GM12878 (cell line): Measurements from ENCODE around the gene KLC3. TPM values are rescaled to one million over a fixed set of nuclear protein-coding genes. Genes with fewer than 3 reads are reported as not detected.

ENCODE experiments used
- ATAC-seq: fragments of 200-7000 bp; cut with Tn5 transposase; 3 replicates; pipeline ENCODE4 v1.9.1; 2020; ENCODE audit warnings: mild to moderate bottlenecking, moderate library complexity
- BruUV-seq: library from RNA; stranded (reverse); fragments of 400-500 nt; replicated peaks from 2 replicates; lab custom pipeline; 2021; lab: Mats Ljungman, UMichigan
- CTCF ChIA-PET: fragments of 300-600 bp; sonication (Branson Sonifier 250); formaldehyde crosslinking; extraction: SDS; loops from one replicate; lab custom pipeline; 2021; ENCODE audit warnings: inconsistent platforms; lab: Yijun Ruan, JAX
- POLR2A ChIA-PET: fragments of 350-600 bp; formaldehyde crosslinking; extraction: SDS; loops from one replicate; lab custom pipeline; 2021; ENCODE audit warnings: inconsistent platforms; lab: Charles Lee
- RAD21 ChIA-PET: fragments of 300-600 bp; sonication (Branson Sonifier 250); formaldehyde crosslinking; loops from one replicate; lab custom pipeline; 2023; ENCODE audit warnings: antibody characterized with exemption; ENCODE audit not compliant: unreplicated experiment; lab: Charles Lee
- SMC1A ChIA-PET: fragments of 300-600 bp; sonication (Branson Sonifier 250); formaldehyde crosslinking; loops from one replicate; lab custom pipeline; 2023; ENCODE audit not compliant: unreplicated experiment, uncharacterized antibody; lab: Charles Lee
- DNase-seq: peaks from one replicate; pipeline ENCODE4 v3.0.0-alpha.2; 2011; ENCODE audit warnings: low read depth, low spot score
- FAIRE-seq: peaks from 3 replicates; lab custom pipeline; 2011; peaks lifted over from hg19 to GRCh38; lab: Jason Lieb, UNC
- H2AFZ ChIP-seq: 2 replicates; pipeline ENCODE4 v1.6.0; 2011; ENCODE audit warnings: low read depth, low read length, control low read depth; ENCODE audit not compliant: control insufficient read depth
- H3K27ac ChIP-seq: 2 replicates; pipeline ENCODE4 v1.5.1; 2011; ENCODE audit warnings: control low read depth; ENCODE audit not compliant: control insufficient read depth, insufficient read depth
- H3K27me3 ChIP-seq, 2 experiments: replicated peaks in 1 of 2; 2 replicates each; pipeline versions ENCODE4 v1.6.0 to v1.6.1; 2011; ENCODE audit warnings: low read length in 1 of 2; ENCODE audit not compliant: control insufficient read depth in 2 of 2, insufficient read depth in 2 of 2
- H3K36me3 ChIP-seq, 2 experiments: 2 replicates each; pipeline ENCODE4 v1.5.1; 2011; ENCODE audit warnings: low read length in 1 of 2; ENCODE audit not compliant: control insufficient read depth in 2 of 2, insufficient read depth in 2 of 2
- H3K4me1 ChIP-seq: 2 replicates; pipeline ENCODE4 v1.6.1; 2011; ENCODE audit warnings: mild to moderate bottlenecking, low read length, moderate library complexity, mixed read lengths; ENCODE audit not compliant: control insufficient read depth, insufficient read depth
- H3K4me2 ChIP-seq: 2 replicates; pipeline ENCODE4 v1.6.0; 2011; ENCODE audit warnings: control low read depth; ENCODE audit not compliant: control insufficient read depth, insufficient read depth
- H3K4me3 ChIP-seq: fragments of 200-600 bp; sonication (generic); 2 replicates; pipeline ENCODE4 v1.5.1; 2016
- H3K79me2 ChIP-seq: 2 replicates; pipeline ENCODE4 v1.6.0; 2011; ENCODE audit warnings: low read length; ENCODE audit not compliant: control insufficient read depth, insufficient read depth
- H3K9ac ChIP-seq: 2 replicates; pipeline ENCODE4 v1.8.0; 2011; ENCODE audit warnings: low read length, control low read depth, mixed read lengths; ENCODE audit not compliant: control insufficient read depth, insufficient read depth
- H3K9me3 ChIP-seq: replicated peaks from 3 replicates; pipeline ENCODE4 v1.5.1; 2011; ENCODE audit warnings: mild to moderate bottlenecking, low read length; ENCODE audit not compliant: control insufficient read depth, insufficient read depth
- H4K20me1 ChIP-seq: 2 replicates; pipeline ENCODE4 v1.6.0; 2011; ENCODE audit not compliant: control insufficient read depth, insufficient read depth
- ASH2L ChIP-seq: fragments of 300-600, 200-600 bp; sonication (generic); IDR thresholded peaks from 2 replicates; pipeline ENCODE4 v1.6.1; 2017; ENCODE audit warnings: low read depth, mild to moderate bottlenecking, borderline replicate concordance
- ESRRA ChIP-seq: IDR thresholded peaks from 2 replicates; pipeline ENCODE4 v1.6.1; 2012; ENCODE audit warnings: mild to moderate bottlenecking, low read length, improper control_type of control experiment
- NBN ChIP-seq: fragments of 450-650 bp; IDR thresholded peaks from 2 replicates; pipeline ENCODE4 v1.6.1; 2016
- NFYA ChIP-seq: IDR thresholded peaks from 2 replicates; pipeline ENCODE4 v1.6.1; 2011; ENCODE audit warnings: low read depth, mild to moderate bottlenecking, low read length, improper control_type of control experiment, borderline replicate concordance
- NRF1 ChIP-seq: conservative IDR thresholded peaks from 2 replicates; pipeline ENCODE4 v1.6.1; 2011; ENCODE audit warnings: mild to moderate bottlenecking, low read depth, low read length, improper control_type of control experiment
- POLR2AphosphoS5 ChIP-seq: IDR thresholded peaks from 2 replicates; pipeline ENCODE4 v1.6.1; 2011; ENCODE audit warnings: mild to moderate bottlenecking, low read length, inconsistent platforms
- WGBS: methylation state at CpG from one replicate; pipeline ENCODE4 v1.1.6; 2016; ENCODE audit warnings: low lambda C conversion rate; ENCODE audit not compliant: insufficient replicate concordance, insufficient coverage; ENCODE audit errors: missing lambda C conversion rate; 5-methylcytosine and 5-hydroxymethylcytosine counted together
- in situ Hi-C: fragments of 300-500 bp; cut with MboI; formaldehyde crosslinking; loops from 9 replicates; pipeline ENCODE4 v1.14.3; 2018; ENCODE audit warnings: mixed read lengths
- intact Hi-C: fragments of 100-400 bp; cut with micrococcal nuclease; formaldehyde crosslinking; loops from one replicate; pipeline ENCODE4 v1.14.2; 2022; ENCODE audit not compliant: unreplicated experiment
- polyA plus RNA-seq, 11 experiments: library from polyadenylated mRNA; depleted of rRNA in 4 of 11; unstranded in 6 of 11; stranded (reverse) in 5 of 11; fragments of >200 nt; fragmentation: Nextera tagmentation in 4 of 11; fragmentation: Illumina TruSeq in 1 of 11; extraction: Ambion mirVana in 4 of 11; extraction: Trizol in 1 of 11; gene quantifications; 1 replicate in 1 of 11; 2 replicates in 10 of 11; pipeline versions ENCODE4 v1.2.1 to v1.2.3, GENCODE V29; 2011 to 2016; ENCODE audit warnings: inconsistent platforms in 2 of 11, missing spikeins in 2 of 11, low read depth in 1 of 11
- total RNA-seq, 4 experiments: library from RNA; depleted of rRNA in 3 of 4; stranded (reverse); fragments of >200 nt in 3 of 4; fragmentation: Illumina TruSeq in 1 of 4; extraction: Trizol in 1 of 4; gene quantifications; 2 replicates each; pipeline versions ENCODE4 v1.2.1 to v1.2.3, GENCODE V29; 2013 to 2021
- TF ChIP-seq, protein P1 (sequence below): fragments of 450-650 bp; IDR thresholded peaks from 2 replicates; pipeline ENCODE4 v1.6.1; 2017; ENCODE audit warnings: mild to moderate bottlenecking, low read depth, inconsistent platforms; ENCODE audit not compliant: poor library complexity, severe bottlenecking
- TF ChIP-seq, protein P2 (sequence below): IDR thresholded peaks from 2 replicates; pipeline ENCODE4 v1.6.1; 2011; ENCODE audit warnings: low read depth, low read length, improper control_type of control experiment, borderline replicate concordance
- TF ChIP-seq, protein P3 (sequence below): fragments of 450-650 bp; formaldehyde crosslinking; IDR thresholded peaks from 2 replicates; pipeline ENCODE4 v1.4.0; 2020; ENCODE audit warnings: mild to moderate bottlenecking, moderate library complexity
- TF ChIP-seq, protein P4 (sequence below): IDR thresholded peaks from 2 replicates; pipeline ENCODE4 v1.6.1; 2012; ENCODE audit warnings: low read depth, low read length, improper control_type of control experiment
- TF ChIP-seq, protein P5 (sequence below): IDR thresholded peaks from 2 replicates; pipeline ENCODE4 v1.6.1; 2012; ENCODE audit warnings: low read depth, low read length, improper control_type of control experiment

The KLC3 gene
- total and polyA plus RNA-seq, 10 of the 15 experiments (the other 5 are each of a cell fraction or from before 2014, with no cell fraction given): 0.03 to 0.38 (median 0.28) TPM; not detected in 5

DNA sequence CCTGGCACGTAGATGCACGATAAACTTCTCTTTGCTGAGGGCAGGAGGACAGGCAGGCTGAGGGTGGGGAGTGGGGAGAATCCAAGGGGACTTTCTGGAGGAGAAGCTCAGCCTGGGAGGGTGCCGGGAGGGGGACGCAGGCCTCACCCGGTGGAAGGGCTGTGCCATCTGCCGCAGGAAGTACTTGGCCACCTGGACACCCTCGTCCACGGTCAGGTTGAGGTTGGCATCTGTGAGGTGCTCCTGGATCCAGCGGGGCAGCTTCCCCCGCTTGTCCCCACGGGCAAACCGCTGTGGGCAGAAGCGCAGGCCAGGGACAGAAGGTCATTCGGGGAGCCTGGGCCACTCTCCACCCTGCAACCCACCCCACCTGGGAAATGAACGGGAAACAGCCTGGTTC is 11.5 kb downstream of the KLC3 start (continued):
- TF ChIP-seq, protein P1, sequence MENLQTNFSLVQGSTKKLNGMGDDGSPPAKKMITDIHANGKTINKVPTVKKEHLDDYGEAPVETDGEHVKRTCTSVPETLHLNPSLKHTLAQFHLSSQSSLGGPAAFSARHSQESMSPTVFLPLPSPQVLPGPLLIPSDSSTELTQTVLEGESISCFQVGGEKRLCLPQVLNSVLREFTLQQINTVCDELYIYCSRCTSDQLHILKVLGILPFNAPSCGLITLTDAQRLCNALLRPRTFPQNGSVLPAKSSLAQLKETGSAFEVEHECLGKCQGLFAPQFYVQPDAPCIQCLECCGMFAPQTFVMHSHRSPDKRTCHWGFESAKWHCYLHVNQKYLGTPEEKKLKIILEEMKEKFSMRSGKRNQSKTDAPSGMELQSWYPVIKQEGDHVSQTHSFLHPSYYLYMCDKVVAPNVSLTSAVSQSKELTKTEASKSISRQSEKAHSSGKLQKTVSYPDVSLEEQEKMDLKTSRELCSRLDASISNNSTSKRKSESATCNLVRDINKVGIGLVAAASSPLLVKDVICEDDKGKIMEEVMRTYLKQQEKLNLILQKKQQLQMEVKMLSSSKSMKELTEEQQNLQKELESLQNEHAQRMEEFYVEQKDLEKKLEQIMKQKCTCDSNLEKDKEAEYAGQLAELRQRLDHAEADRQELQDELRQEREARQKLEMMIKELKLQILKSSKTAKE: no peak
- TF ChIP-seq NRF1 (no peak), POLR2AphosphoS5 (no peak), ESRRA (no peak), ASH2L (no peak), NFYA (no peak)

DNA sequence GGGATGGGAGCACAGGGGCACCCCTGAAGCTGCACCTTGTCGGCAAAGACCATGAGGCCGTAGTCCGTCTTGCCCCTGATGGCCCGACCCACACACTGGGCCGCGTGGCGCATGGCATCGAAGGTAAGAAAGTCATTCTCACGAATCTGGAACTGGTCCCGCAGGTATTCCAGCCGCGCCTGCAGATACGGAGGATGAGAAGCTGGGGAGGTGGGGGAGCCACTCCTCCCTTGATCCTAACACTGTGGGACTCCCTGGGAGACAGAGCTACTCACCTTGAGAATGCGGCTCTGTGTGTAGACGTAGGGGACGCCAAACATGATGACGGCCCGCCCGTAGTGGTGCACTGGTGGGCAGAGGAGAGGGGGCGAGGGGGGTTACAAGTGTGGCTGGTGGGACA is 11.9 kb downstream of the KLC3 start:
- 96% methylated on average over 19 of the region's 20 CpGs for WGBS
- no peak overlapping the region for H3K4me2 ChIP-seq
- no peaks in the 10 kb centered on the region for H3K9me3 ChIP-seq
- no peaks in the 10 kb centered on the region for H3K79me2 ChIP-seq
- H3K4me1 ChIP-seq: no peaks in the 10 kb centered on the region
- H3K9ac ChIP-seq: no peak overlapping the region
- RAD21 ChIA-PET: no interaction called here
- no TSS peak for BruUV-seq
- FAIRE-seq: no peak
- no peak overlapping the region for H3K4me3 ChIP-seq
- H2AFZ ChIP-seq: no peak overlapping the region
- H3K36me3 ChIP-seq: peaks cover 3 to 6% of the 10 kb centered on the region in 2 experiments
- H4K20me1 ChIP-seq: no peaks in the 10 kb centered on the region
- no peak for ATAC-seq
- POLR2A ChIA-PET: no interaction called here
- intact Hi-C loops (no loop called here), in situ Hi-C loops (no loop called here)
- H3K27me3 ChIP-seq: no peaks in the 10 kb centered on the region
- CTCF ChIA-PET: no interaction called here
- TF ChIP-seq, protein P2, sequence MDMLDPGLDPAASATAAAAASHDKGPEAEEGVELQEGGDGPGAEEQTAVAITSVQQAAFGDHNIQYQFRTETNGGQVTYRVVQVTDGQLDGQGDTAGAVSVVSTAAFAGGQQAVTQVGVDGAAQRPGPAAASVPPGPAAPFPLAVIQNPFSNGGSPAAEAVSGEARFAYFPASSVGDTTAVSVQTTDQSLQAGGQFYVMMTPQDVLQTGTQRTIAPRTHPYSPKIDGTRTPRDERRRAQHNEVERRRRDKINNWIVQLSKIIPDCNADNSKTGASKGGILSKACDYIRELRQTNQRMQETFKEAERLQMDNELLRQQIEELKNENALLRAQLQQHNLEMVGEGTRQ: no peak
- TF ChIP-seq, protein P3, sequence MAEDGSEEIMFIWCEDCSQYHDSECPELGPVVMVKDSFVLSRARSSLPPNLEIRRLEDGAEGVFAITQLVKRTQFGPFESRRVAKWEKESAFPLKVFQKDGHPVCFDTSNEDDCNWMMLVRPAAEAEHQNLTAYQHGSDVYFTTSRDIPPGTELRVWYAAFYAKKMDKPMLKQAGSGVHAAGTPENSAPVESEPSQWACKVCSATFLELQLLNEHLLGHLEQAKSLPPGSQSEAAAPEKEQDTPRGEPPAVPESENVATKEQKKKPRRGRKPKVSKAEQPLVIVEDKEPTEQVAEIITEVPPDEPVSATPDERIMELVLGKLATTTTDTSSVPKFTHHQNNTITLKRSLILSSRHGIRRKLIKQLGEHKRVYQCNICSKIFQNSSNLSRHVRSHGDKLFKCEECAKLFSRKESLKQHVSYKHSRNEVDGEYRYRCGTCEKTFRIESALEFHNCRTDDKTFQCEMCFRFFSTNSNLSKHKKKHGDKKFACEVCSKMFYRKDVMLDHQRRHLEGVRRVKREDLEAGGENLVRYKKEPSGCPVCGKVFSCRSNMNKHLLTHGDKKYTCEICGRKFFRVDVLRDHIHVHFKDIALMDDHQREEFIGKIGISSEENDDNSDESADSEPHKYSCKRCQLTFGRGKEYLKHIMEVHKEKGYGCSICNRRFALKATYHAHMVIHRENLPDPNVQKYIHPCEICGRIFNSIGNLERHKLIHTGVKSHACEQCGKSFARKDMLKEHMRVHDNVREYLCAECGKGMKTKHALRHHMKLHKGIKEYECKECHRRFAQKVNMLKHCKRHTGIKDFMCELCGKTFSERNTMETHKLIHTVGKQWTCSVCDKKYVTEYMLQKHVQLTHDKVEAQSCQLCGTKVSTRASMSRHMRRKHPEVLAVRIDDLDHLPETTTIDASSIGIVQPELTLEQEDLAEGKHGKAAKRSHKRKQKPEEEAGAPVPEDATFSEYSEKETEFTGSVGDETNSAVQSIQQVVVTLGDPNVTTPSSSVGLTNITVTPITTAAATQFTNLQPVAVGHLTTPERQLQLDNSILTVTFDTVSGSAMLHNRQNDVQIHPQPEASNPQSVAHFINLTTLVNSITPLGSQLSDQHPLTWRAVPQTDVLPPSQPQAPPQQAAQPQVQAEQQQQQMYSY (CRISPR knock-in tag): no peak
- TF ChIP-seq NBN (no peak), ESRRA (no peak)
- TF ChIP-seq, protein P4, sequence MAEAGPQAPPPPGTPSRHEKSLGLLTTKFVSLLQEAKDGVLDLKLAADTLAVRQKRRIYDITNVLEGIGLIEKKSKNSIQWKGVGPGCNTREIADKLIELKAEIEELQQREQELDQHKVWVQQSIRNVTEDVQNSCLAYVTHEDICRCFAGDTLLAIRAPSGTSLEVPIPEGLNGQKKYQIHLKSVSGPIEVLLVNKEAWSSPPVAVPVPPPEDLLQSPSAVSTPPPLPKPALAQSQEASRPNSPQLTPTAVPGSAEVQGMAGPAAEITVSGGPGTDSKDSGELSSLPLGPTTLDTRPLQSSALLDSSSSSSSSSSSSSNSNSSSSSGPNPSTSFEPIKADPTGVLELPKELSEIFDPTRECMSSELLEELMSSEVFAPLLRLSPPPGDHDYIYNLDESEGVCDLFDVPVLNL: no peak
- TF ChIP-seq, protein P5, sequence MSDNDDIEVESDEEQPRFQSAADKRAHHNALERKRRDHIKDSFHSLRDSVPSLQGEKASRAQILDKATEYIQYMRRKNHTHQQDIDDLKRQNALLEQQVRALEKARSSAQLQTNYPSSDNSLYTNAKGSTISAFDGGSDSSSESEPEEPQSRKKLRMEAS: no peak
- no peak for DNase-seq
- SMC1A ChIA-PET: no interaction called here
- no peak overlapping the region for H3K27ac ChIP-seq
